ENCODE measurements around the gene TNFAIP8. TPM values are rescaled to one million over a fixed set of nuclear protein-coding genes. Genes with fewer than 3 reads are reported as not detected.

The TNFAIP8 gene
- total RNA-seq, 1 donor from 2014 or later, result 29.5 TPM

DNA sequence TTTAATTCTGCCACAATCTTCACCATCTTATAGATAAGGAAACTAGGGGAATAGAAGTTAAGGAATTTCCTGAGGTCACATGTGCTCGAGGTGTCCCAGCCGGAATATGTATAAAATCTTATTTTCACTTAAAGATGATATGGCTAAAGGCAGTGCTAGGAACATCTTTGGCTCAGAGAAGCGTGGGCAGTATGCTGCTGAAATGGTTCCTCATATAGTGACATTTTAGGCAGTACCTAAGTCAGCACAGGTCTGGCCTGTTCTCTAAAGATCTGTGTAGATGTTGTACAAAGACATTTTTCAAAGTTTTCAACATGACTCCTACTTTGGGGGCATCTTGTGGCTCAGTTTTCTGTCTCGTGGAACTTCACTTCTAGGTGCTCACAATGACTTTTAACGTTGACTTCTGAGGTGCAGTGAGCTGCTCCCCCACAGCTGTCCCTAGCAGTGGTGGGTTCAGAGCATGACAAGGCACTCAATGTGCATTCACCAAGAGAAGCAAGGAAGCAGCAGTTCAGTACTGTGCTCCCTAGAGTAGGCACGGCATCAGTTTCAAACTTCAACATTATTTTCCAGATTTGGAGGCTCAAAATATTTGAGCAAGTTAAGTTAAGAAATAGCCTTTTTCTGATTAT lies 40.3 kb downstream of the TNFAIP8 start:
- peaks cover 17% of the 10 kb centered on the region for H3K4me1 ChIP-seq
- peaks cover 10% of the 10 kb centered on the region for H3K36me3 ChIP-seq
- no peaks in the 10 kb centered on the region for H3K27me3 ChIP-seq (ENCODE audit: low read depth)
- ATAC-seq (no peak), DNase-seq (no peak)
- intact Hi-C loops (cut with DNase I), result no loop called here
- TF ChIP-seq, protein P1, sequence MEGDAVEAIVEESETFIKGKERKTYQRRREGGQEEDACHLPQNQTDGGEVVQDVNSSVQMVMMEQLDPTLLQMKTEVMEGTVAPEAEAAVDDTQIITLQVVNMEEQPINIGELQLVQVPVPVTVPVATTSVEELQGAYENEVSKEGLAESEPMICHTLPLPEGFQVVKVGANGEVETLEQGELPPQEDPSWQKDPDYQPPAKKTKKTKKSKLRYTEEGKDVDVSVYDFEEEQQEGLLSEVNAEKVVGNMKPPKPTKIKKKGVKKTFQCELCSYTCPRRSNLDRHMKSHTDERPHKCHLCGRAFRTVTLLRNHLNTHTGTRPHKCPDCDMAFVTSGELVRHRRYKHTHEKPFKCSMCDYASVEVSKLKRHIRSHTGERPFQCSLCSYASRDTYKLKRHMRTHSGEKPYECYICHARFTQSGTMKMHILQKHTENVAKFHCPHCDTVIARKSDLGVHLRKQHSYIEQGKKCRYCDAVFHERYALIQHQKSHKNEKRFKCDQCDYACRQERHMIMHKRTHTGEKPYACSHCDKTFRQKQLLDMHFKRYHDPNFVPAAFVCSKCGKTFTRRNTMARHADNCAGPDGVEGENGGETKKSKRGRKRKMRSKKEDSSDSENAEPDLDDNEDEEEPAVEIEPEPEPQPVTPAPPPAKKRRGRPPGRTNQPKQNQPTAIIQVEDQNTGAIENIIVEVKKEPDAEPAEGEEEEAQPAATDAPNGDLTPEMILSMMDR (IDR thresholded peaks at IDR 0.05), result no peak
- H3K27ac ChIP-seq, result no peak overlapping the region
- H3K4me3 ChIP-seq, result no peak overlapping the region
- H3K9me3 ChIP-seq, result no peaks in the 10 kb centered on the region

DNA sequence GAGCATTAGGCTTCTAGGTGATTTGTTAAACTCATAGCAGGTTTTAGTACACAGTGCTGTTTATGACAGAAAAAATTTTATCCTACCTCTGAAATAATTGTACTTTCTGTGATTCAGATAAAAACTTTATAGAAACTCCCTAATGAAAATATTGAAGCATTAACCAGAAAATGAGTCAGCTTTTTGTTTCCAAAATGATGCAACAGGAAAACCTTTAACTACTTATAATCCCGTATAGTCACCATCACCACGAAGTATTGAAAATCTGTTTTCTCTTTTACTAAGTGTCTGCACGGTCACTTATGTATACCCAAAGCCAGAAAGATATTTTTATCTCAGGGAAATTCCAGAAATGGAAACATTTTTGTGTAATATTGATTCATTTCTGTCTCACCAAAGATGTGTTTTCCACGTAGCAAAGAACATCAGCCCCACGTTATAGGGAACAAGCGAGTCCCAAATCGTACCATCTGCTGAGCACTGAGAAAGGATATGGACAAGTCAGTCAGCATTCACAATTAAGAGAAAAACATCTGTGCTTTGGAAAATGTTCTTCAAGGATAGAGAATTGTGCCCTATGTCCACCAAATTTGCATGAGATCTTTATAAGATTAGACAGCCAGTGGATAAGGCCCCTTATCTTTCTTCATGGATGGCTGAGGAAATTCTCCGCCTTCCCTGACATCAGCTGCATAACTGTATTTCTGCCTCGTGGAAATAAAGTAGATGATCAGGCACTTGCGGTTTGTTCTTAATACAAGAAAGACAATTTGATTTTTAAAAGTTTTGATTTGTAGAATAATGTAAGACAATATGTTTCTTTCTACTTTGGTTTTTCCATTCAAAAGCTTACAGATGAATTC lies 41.9 kb downstream of the TNFAIP8 start:
- Histone ChIP-seq H3K4me1 (peaks cover 17% of the 10 kb centered on the region), H3K27ac (no peak overlapping the region), H3K27me3 (ENCODE audit: low read depth) (no peaks in the 10 kb centered on the region), H3K9me3 (no peaks in the 10 kb centered on the region), H3K36me3 (peaks cover 9% of the 10 kb centered on the region), H3K4me3 (no peak overlapping the region)
- intact Hi-C loops (cut with DNase I), result no loop called here
- no peak for DNase-seq
- ATAC-seq, result peak in 1 of 2 donors; percentile 57
- TF ChIP-seq, protein P1 (IDR thresholded peaks at IDR 0.05), result no peak

DNA sequence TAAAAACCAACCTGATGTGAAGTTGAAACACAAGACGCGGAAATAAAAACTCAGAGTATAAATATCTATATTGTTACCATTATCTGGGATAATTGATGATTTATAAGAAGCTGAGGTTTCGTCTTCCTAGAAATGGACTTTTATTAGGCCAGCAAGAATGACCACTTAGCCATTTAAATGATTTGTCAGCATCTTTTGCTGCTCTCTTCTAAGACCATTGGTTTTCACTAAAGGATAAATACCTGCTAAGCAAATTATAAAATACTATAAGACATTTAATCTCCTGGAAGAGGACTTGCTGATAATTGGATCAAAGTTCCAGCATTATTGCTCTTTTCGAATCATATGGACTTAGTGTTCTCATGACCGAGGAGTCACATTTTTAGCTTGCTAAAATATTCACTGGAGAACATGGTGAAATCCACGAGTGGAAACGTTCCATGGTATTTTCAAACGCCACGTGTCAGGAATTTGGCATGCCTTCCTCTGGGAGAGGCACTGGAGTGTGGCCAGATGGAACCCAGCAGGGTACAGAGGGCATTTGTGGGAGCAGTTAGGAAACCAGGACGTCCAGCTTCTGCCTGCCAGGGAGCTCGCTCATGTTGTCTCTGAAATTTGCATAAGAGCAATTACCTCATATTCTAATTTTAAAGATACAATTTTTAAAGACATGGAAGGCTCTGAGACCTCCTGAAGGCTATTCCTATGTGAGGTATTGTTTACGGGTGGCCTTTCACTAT lies 43.1 kb downstream of the TNFAIP8 start:
- H3K4me3 ChIP-seq, result no peak overlapping the region
- H3K9me3 ChIP-seq, result no peaks in the 10 kb centered on the region
- no peak overlapping the region for H3K27ac ChIP-seq
- DNase-seq, result peak; percentile 52
- TF ChIP-seq, protein P1 (IDR thresholded peaks at IDR 0.05), result no peak
- no peaks in the 10 kb centered on the region for H3K27me3 ChIP-seq (ENCODE audit: low read depth)
- intact Hi-C loops (cut with DNase I), result no loop called here
- ATAC-seq, result peak; percentile 64 to 73
- H3K36me3 ChIP-seq, result no peaks in the 10 kb centered on the region
- H3K4me1 ChIP-seq, result peaks cover 17% of the 10 kb centered on the region

DNA sequence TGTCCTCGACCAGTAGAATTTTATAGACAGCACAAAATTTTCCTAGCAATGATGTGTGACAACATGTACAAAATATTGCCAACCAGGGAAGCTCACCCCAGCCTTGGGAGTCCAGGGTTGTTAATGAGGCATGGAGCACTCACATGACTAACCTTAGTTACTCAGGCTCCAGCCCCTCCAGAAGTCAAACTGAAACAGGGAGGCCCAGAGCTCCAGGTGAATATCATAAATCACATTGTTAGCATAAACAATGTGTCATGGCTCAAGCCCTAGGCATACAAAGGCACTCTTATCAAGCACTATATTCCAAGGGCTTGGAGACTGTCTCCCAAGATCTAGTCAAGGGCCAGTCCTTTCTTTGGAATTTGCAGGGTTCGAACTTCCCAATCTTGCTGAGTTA lies 44.4 kb downstream of the TNFAIP8 start:
- Histone ChIP-seq H3K36me3 (no peaks in the 10 kb centered on the region), H3K9me3 (no peaks in the 10 kb centered on the region), H3K27ac (no peak overlapping the region), H3K4me3 (no peak overlapping the region), H3K4me1 (peaks cover 17% of the 10 kb centered on the region), H3K27me3 (ENCODE audit: low read depth) (no peaks in the 10 kb centered on the region)
- TF ChIP-seq, protein P1 (IDR thresholded peaks at IDR 0.05), result no peak
- DNase-seq (no peak), ATAC-seq (no peak)
- intact Hi-C loops (cut with DNase I), result no loop called here

DNA sequence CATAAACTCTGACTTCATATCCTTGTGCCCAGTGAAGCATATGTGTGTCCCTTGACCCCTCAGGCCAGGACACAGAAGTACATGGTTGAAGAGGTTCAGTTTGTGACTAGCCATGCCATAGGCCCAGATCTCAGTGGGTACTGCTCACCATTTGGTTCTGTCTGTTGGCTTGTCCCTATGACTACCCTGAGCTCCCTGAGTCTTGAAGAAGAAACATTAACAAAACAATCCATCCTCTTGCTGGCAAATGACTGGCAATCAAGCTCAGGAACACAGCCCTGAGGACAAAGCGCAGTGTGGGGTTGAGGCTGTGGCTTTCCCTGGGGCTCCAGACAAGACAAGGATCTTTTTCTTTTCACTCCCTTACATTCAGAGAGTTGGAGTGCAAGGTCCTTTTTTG lies 46.3 kb downstream of the TNFAIP8 start:
- H3K4me1 ChIP-seq, result peaks cover 16% of the 10 kb centered on the region
- intact Hi-C loops (cut with DNase I), result no loop called here
- no peak overlapping the region for H3K4me3 ChIP-seq
- H3K27ac ChIP-seq, result no peak overlapping the region
- no peaks in the 10 kb centered on the region for H3K9me3 ChIP-seq
- no peaks in the 10 kb centered on the region for H3K27me3 ChIP-seq (ENCODE audit: low read depth)
- H3K36me3 ChIP-seq, result no peaks in the 10 kb centered on the region
- TF ChIP-seq, protein P1 (IDR thresholded peaks at IDR 0.05), result no peak
- ATAC-seq, result no peak
- DNase-seq, result no peak
